Mononuclear cell (primary cell): ENCODE measurements around the gene UBE2N. TPM values are rescaled to one million over a fixed set of nuclear protein-coding genes. Genes with fewer than 3 reads are reported as not detected.

Source experiments
- H3K27me3 ChIP-seq: 2 replicates; pipeline ENCODE4 v1.6.0; 2011; ENCODE audit warnings: low read length, control low read depth; ENCODE audit not compliant: insufficient read depth
- H3K4me1 ChIP-seq: 2 replicates; pipeline ENCODE4 v1.5.1; 2011; ENCODE audit warnings: mild to moderate bottlenecking, low read length, control low read depth; ENCODE audit not compliant: insufficient read depth
- H3K4me3 ChIP-seq: 2 replicates; pipeline ENCODE4 v1.5.1; 2011; ENCODE audit warnings: mild to moderate bottlenecking, low read length, moderate library complexity
- H3K9me3 ChIP-seq: 2 replicates; pipeline ENCODE4 v1.5.1; 2011; ENCODE audit warnings: low read depth, mild to moderate bottlenecking, control low read depth, low read length
- total RNA-seq: library from RNA; depleted of rRNA; stranded (reverse); fragments of >200 nt; gene quantifications from one replicate; pipeline ENCODE4 v1.2.3, GENCODE V29; 2012

Gene UBE2N
- total RNA-seq, 1 donor, result 92.5 TPM

DNA sequence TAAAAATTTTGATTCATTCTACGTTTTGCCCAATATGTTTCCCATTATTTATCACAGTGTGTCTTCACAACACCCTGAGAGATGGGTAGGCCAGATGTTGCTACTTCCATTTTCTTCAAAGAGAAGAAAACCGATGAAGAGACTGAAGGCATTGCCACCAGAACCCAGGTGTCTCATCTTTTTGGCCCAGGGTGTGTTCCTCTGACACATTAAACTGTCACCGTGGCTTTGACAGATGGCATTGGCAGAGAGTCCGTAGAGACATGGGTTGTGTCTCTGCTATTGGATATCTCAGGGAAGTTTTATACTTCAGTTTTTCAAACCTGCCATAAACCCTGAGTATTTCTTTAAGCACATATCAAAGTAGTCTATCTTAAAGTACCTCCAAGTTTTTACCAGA lies 75.3 kb downstream of the UBE2N start:
- no peak overlapping the region for H3K4me3 ChIP-seq

DNA sequence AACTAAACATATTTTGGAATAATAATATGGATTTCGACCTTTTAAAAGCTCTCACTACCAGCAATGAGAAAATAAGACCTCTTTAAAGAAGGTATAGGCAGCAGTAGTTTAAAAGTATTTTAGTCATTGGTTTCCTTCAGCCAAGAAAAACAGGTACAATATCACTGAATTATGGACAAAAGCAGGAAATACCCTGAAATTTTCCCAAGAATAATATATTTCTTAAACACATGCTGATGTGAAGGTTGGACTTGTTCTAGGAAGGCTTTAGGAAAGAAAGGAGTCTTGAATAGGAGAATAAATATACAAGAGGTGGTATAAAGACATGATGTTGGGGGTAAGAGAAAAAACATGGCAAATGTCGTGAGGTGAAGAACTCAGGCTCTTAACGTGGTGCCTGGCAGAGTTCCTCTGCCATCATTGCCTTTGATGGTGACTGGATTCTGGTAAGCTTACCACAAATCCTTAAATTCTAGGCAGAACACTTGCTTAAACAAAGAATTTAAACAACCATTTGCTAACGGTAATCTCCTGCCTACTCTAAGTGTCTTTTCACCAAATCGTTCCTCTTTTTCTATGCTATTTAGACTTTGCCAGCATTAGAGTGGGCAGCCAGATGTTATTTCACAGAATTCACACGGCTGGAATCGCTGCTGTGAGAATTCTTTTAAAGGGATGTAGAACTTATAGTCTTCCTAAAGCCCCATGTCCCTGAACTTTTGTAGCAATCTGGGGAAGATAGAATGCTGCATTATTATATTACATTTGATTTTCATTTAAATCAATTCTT lies 75.9 kb downstream of the UBE2N start:
- Histone ChIP-seq H3K4me3 (no peak overlapping the region), H3K9me3 (no peaks in the 10 kb centered on the region), H3K27me3 (no peaks in the 10 kb centered on the region), H3K4me1 (peaks cover 9% of the 10 kb centered on the region)

More for the DNA sequence above, 75.3 kb downstream of the UBE2N start:
- Histone ChIP-seq H3K9me3 (no peaks in the 10 kb centered on the region), H3K27me3 (no peaks in the 10 kb centered on the region), H3K4me1 (peaks cover 9% of the 10 kb centered on the region)

DNA sequence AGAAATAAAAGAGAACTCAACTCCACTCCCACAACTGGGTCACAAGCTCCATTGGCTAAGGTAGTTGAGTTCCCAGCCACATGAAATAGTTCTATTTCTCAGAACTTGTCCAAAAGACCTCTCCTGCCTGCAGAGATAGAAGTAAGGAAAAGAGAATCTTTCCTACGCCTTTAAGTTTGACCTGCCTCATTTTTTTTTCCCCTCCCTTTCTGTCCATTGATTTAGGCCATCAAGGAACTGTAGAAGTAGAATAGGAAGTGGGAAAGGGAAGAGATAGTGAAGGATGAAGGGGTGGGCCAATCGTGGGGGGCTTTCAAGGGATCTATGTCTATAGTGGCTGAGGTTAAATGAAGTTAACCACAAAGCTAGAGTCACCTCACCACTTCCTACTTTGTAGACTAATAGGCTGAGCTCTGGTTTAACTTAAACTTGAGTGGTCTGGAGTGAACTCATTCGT lies 77.9 kb downstream of the UBE2N start:
- no peaks in the 10 kb centered on the region for H3K9me3 ChIP-seq
- peaks cover 9% of the 10 kb centered on the region for H3K4me1 ChIP-seq
- no peak overlapping the region for H3K4me3 ChIP-seq
- H3K27me3 ChIP-seq, result no peaks in the 10 kb centered on the region

DNA sequence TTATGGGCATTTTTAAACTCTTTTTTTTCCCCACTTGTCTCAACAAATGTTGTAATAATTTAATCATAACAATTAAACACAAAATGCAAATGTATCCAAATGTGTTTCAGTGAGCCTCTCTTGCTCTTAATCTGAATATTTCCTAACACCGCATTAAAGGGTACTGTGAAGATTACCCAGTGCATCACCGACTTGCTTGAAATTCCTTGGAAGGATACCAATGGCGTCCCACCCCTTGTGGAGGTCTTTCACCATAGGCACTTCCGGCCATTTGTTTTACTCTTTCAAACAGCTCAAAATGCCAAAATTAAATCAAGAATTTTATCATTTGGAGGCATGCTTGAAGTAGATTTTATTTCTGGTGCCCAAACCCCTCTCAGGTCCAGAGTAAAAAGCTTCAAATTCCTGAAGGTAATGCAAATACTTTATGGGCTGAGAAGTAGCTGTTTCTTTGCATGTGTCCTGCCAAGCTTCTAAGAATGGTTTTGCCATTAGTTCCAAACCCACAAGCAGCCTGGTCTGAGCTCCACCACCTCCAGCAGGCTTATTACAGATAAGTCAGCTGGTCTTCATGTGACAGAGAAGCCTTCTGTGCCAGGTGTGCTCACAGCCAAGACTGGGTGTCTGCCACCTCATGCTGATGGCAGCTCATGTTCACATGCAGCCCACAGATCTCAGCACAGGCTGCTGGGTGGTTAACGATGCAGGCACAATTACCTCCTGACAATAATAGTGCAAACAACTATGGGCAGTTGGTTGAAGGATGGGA lies 80.4 kb downstream of the UBE2N start:
- Histone ChIP-seq H3K4me1 (peaks cover 9% of the 10 kb centered on the region), H3K4me3 (no peak overlapping the region), H3K9me3 (no peaks in the 10 kb centered on the region), H3K27me3 (no peaks in the 10 kb centered on the region)

DNA sequence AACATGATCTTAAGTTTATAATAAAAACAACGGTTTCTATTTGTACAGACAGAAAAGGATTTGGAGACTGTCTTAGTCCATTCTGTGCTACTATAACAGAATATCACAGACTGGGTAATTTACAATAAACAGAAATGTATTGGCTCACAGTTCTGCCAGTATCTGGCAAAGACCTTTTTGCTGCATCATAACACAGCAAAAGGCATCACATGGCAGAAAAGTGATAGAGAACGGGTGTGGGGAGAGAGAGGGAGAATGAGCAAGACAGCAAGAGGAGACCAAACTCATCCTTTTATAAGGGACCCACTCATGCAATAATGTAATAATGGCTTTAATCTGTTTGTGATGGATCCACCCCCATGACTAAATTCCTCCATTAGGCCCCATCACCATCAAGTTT lies 81.1 kb downstream of the UBE2N start:
- Histone ChIP-seq H3K27me3 (no peaks in the 10 kb centered on the region), H3K4me3 (no peak overlapping the region), H3K9me3 (no peaks in the 10 kb centered on the region), H3K4me1 (peaks cover 9% of the 10 kb centered on the region)

DNA sequence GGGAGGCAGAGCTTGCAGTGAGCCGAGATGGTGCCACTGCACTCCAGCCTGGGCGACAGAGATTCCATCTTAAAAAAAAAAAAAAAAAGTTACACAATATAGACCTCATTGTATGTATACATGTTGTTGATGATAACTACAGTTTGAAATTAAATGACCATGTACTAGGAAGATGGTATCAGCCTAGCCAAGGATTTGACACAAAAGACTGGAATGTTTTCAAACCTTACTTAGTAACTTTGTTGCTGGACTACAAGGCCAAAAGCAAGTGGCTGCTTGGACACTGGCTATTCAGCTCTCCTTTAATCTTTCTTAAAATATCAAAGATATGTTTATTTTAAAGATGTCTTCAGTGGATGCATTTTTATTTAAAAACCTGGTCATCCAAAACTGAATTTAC lies 82.9 kb downstream of the UBE2N start:
- Histone ChIP-seq H3K27me3 (no peaks in the 10 kb centered on the region), H3K9me3 (no peaks in the 10 kb centered on the region), H3K4me3 (no peak overlapping the region), H3K4me1 (peaks cover 2% of the 10 kb centered on the region)

DNA sequence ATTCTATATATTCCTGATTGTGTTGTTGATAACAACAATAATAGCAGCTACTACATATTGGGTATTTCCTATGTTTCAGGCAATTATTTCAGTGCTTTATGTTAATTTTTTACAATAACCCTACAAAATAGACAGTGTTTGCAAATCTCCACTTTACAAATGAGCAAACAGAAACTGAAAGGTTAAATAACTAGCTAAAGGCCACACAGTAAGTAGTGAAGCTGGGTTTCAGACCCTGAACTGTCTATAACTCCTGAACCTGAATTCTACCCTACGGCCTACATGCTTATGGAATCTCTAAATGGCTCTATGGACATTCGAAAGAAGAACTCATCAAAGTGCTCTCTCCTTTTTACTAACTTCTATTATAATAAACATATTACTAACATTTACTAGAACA lies 83.7 kb downstream of the UBE2N start:
- no peaks in the 10 kb centered on the region for H3K4me1 ChIP-seq
- H3K27me3 ChIP-seq, result no peaks in the 10 kb centered on the region
- H3K4me3 ChIP-seq, result no peak overlapping the region
- H3K9me3 ChIP-seq, result no peaks in the 10 kb centered on the region

GRCh38 chr12:93356214-93356613 lies 85.5 kb downstream of the UBE2N start:
- no peaks in the 10 kb centered on the region for H3K9me3 ChIP-seq
- H3K4me1 ChIP-seq, result no peaks in the 10 kb centered on the region
- no peak overlapping the region for H3K4me3 ChIP-seq
- no peaks in the 10 kb centered on the region for H3K27me3 ChIP-seq

Other genes with a start within 250 kb of the UBE2N start
- 87.6 TPM for gene NUDT4, start 64.0 kb downstream of the UBE2N start, total RNA-seq
- 46.7 TPM for gene MRPL42, start 25.6 kb upstream of the UBE2N start, total RNA-seq
- 6.9 TPM for gene SOCS2, start 130.7 kb upstream of the UBE2N start, total RNA-seq
- gene CRADD, start 235.4 kb upstream of the UBE2N start, total RNA-seq, result 7.5 TPM